Activated CD4-positive, alpha-beta T cell treated with anti-CD3 and anti-CD28 coated beads for 24 hours (primary cell): ENCODE data around the gene CCNT1.

ENCODE experiments used
- DNase-seq, 2 donors: peaks; one replicate each; pipeline ENCODE4 v3.0.0-alpha.2; 2020; ENCODE audit warnings: low read depth in 2 of 2

The CCNT1 gene

DNA sequence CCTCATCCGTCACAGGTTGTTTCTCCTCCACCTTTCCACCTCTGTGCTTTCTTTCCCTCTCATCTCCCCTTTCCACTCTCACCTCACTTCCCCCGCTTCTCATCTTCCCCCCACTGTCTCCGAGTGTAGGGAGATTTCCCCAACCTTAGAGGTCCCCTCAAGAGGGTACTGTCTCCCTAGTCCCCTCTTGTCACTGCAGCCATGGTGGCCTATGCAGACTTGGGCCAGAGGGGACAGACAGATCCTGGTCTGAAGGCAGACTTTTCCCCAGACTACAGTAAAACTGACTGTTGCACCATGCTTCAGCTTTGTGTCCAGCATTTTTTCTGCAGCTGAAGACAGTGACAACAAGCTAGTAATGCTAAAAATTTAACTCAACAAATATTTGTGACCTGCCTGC is 75.7 kb downstream of the CCNT1 start:
- DNase-seq = no peak

DNA sequence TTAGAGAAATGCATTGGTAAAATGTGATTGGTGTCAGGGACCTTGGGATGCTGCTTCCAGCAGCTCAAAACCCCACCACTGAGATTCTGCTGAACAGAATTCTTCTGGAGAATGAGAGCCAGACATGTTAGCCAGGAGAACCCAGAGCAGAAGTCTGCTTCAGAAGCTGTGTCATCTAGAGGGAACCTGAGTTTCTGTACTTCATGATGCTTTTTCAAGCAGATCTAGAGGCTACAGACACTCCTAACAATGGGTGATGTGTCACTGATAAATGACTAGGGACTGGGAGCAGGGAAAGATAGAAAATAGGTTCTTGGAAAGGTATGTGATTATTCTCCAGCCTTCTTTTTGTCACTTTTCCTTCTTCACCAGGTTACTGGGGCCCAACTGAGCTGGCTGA is 76.1 kb downstream of the CCNT1 start:
- no peak for DNase-seq
